Stimulated activated CD4-positive, alpha-beta T cell treated with anti-CD3 and anti-CD28 coated beads, Interleukin-1b, Interleukin-23, amount 100 ng/mL, for 48 hours (primary cell): Measurements from ENCODE around the gene HSCB.
"Not testable (repeated sequence)": the region's sequence is repeated elsewhere in the genome, so short reads cannot be mapped to it uniquely, and the experiment has no call there.

ENCODE experiments used
- DNase-seq: peaks from one replicate; pipeline ENCODE4 v3.0.0-alpha.2; 2020

The HSCB gene

GRCh38 chr22:28741200-28741784 is 547 bp upstream of the HSCB start:
- DNase-seq: no peak

- DNase-seq: no peak
These were observed 723 bp downstream of the HSCB start for GRCh38 chr22:28742562-28742962.

DNA sequence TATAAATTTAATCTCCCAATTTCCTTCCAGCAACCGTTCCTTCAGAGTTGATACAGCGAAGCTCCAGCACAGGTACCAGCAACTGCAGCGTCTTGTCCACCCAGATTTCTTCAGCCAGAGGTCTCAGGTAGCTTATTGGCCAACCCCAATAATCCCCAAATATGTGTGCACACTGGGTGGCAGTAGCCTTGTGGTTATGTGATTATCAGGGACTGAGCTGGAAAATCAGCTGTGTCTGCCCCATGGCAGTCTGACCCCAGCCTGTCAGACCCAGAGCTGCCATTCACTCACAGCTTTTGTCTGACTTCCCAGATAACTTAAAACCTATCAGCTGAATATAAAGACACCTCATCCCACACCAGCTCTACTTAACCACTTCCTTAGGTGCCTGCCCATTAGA is 2.0 kb downstream of the HSCB start:
- DNase-seq: no peak

DNA sequence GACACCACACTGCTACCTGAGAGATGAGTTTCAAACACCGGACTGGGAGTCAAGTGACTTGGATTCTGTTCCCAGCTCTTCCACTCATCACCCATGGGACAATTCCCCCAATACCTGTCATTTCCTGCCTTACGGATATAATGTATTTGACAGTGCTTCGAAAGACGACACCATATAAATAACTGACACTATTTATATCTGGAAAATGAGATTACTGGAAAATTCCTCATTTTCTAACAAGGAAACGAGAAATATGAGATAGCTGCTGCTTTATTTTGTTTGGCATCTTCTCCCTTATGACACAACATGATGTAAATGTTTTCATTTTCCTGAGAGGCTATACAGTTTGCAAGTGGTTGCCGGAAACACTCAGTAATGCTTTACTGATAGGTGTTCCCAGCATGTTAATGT is 8.6 kb downstream of the HSCB start:
- no peak for DNase-seq

- not testable (repeated sequence) for DNase-seq
These were observed 12.7 kb downstream of the HSCB start for GRCh38 chr22:28754512-28754911.

DNA sequence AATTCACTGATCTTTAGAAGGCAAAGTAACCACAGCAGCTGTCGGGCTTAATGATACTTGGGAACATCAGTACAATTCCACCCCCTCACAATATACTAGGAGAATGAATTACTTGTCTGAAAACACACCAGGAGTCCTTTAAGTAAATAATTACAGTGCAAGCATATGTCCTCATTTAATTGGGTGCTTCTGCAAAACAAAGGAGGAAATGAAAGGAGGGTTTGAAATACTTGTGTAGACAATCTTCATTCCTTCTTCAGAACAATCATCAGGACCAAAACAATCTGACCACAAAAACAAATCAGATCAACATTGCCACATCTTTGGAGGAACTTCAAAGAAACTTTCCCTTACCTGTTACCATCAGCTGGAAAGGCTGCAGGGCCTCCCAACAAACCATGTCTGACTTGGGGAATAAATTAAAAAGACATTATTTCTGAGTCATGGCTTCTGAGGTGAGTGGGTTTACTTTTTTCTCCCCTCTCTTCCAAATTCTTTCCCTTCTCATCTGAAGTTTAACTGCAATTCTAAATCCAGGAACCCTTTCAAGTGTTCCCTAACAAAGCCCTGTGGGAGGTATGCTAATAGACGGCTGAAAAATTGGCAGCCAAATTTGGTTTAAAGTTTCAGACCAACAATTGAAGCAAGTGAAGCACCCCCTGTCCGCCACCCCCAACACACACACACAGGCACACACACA is 18.2 kb downstream of the HSCB start:
- DNase-seq: no peak

- DNase-seq: no peak
These were observed 19.6 kb downstream of the HSCB start for GRCh38 chr22:28761449-28761755.

- DNase-seq: not testable (repeated sequence)
These were observed 20.2 kb downstream of the HSCB start for GRCh38 chr22:28762000-28762399.

DNA sequence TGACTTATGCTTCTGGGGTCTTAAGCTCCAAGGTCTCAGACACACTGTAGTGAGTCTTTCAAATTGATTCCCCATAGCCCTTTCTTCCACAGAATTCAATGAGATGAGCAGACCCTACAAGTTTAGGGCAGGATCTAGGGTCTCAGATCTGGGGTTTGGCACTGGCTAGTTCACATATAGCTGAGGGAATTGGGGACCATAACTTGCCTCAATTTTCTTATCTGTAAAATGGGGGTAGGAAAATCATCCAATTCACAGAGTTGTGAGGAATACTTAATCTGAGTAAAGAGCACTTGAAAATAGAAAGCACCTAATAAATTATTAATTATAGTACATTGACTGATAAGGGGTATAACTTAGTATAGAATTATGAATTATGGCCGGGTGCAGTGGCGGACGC is 24.8 kb downstream of the HSCB start:
- no peak for DNase-seq

DNA sequence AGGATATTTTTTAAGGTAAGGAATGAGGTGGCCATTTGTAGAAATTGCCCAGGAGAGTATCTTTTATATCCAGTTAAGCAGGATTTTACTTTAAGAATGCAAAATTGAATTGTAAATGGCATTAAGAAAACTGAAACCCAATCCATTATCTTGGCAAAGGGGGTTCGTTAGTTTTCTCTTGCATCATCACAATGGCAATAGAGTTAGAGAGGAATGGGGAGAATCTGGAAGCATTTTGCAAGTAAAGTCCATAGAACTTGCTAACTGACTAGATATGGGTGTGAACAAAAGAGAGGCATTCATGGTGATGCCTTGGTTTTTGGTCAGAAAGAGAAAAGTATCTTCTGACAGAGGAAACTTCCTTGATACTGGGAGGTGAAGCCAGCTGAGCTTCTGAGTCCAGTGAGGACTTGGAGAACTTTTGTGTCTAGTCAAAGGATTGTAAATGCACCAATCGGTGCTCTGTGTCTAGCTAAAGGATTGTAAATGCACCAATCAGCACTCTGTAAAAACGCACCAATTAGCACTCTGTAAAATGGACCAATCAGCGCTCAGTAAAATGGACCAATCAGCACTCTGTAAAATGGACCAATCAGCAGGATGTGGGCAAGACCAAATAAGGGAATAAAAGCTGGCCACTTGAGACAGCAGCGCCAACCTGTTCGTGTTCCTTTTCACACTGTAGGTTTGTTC is 27.0 kb downstream of the HSCB start:
- no peak for DNase-seq

DNA sequence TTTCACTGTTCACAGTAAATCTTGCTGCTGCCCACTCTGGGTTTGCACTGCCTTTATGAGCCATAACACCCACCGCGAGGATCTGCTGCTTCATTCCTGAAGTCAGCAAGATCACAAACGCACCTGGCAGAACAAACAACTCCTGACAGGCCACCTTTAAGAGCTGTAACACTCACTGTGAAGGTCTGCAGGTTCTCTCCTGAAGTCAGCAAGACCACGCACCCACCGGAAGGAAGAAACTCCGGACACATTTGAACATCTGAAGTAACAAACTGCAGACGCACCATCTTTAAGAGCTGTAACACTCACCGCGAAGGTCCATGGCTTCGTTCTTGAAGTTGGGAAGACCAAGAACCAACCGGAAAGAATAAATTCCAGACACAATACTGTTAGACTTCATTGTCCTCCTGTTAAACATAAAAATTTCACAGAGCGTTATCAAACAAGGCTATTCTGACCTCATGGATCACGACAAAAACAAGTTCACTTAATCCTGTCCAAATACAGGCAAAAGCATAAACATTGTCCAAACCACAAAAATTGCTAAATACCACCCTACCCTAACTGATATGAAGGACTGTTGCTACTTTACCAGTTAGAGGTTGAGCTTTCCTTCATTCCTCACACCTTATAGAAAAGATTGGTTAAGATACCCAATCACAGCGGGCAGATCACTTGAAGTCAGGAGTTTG is 27.7 kb downstream of the HSCB start:
- DNase-seq: no peak

GRCh38 chr22:28771195-28771791 is 29.5 kb downstream of the HSCB start:
- DNase-seq: no peak

DNA sequence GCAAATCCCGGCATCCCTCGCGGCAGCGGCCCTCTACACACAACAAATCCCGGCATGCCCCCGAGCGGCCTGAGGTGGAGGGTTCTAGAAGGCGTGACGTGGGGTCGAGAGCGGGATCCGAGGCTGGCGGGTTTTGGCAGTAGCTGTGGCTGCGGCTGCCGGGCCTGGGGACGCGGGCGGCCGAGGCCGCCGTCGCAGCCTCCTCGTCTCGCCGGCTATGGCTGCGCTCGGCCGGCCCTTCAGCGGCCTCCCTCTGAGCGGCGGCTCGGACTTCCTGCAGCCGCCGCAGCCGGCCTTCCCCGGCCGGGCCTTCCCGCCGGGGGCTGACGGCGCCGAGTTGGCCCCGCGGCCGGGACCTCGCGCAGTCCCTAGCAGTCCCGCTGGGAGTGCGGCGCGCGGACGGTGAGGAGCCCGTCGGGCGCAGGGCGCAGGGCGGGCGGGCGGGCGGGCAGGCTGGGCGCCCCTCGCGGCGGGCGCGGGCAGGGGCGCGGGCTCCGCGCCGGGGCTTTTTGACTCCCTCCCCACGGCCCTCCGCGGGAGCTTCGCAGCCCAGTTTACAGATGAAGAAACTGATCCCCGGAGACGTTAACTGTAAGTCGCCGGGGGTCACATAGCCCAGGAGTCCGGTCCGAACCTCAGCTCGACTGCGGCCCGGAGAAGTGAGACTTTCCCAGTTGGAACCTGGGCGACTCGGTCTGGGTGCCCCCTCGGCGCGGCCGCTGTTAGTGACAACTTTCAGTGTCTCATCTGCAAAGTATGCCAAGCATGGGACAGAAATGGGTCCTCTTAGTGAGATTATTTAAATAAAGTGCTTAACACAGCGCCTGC is 31.0 kb downstream of the HSCB start, which contains the start of gene CCDC117:
CCDC117 (plus strand) TSS at position 63 of the 828 bp plus-strand sequence; CDS start at position 218, 155 bp downstream.
- DNase-seq: peak; percentile 94

DNA sequence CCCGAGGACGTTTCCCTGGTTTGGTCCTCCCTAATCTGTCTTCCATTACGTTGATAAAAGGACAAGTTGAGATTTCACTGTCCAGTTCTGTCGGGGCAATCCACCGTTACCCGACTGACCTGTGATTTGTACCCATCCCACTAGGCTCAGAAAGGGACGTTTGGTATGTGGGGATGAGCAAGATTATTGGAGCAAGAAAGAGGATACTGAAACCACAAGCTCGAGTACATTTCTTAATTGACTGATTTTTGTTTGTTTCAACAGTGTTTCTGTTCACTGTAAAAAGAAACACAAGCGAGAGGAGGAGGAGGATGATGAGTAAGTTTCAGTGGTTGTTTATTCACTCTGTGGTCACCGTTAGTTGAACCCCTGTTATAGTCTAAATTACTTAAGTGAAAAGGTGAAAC is 31.6 kb downstream of the HSCB start:
- no peak for DNase-seq

- no peak for DNase-seq
These were observed 32.5 kb downstream of the HSCB start for GRCh38 chr22:28774378-28774777.

- DNase-seq: no peak
These were observed 38.0 kb downstream of the HSCB start for GRCh38 chr22:28779833-28780232.

- DNase-seq: no peak
These were observed 38.5 kb downstream of the HSCB start for GRCh38 chr22:28780296-28780695.

- no peak for DNase-seq
These were observed 42.2 kb downstream of the HSCB start for GRCh38 chr22:28783786-28784671.

- no peak for DNase-seq
These were observed 46.8 kb downstream of the HSCB start for GRCh38 chr22:28788601-28789000.

DNA sequence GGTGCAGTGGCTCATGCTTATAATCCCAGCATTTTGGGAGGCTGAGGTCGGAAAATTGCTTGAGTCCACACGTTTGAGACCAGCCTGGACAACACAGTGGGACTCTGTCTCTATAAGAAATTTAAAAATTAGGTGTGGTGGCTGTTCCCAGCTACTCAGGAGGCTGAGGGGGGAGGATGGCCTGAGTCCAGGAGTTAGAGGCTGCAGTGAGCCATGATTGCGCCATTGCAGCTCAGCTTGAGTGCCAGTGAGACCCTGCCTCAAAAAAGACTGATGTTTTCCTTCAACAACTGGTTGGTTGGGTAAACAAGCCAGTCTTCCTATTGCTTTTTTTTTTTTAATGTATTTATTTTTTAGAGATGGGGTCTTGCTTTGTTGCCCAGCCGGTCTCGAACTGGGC is 49.3 kb downstream of the HSCB start:
- DNase-seq: no peak

DNA sequence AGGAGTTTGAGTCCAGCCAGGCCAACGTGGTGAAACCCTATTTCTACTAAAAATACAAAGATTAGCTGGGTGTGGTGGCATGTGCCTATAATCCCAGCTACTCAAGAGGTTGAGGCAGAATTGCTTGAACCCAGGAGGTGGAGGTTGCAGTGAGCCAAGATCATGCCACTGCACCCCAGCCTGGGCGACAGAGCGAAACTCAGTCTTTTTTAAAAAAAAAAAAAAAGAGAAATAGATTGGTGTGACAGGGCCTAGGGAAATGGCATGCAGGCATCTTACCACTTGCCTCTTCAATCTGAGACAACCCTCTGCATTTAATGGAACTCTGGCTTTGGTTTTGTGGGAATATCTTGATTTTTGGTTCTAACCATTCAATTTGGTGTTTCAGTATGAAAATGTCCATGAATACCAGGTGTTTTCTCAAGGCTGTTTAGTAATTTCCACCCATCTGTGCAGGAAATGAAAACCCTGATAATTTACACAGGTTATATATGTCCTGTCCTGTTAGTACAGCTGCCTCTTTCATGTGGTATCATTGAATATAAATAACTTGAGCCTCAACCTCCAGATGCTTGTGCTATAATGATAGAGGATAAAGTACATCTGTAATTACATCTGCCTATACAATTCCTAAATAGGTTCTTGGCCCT is 50.1 kb downstream of the HSCB start:
- DNase-seq: no peak
